Liver (tissue), 9 donors: ENCODE results near the gene KRT9. TPM values are rescaled to one million over a fixed set of nuclear protein-coding genes. Genes with fewer than 3 reads are reported as not detected.

Source experiments
- DNase-seq: peaks from one replicate; pipeline ENCODE4 v3.0.0-alpha.2; 2017; ENCODE audit warnings: low spot score
- H3K27ac ChIP-seq, 2 donors: one replicate each; pipeline ENCODE4 v1.7.0; 2013; ENCODE audit warnings: inconsistent platforms in 2 of 2, low read length in 2 of 2, control low read depth in 1 of 2, low read depth in 1 of 2, mild to moderate bottlenecking in 1 of 2
- H3K27me3 ChIP-seq, 4 donors: one replicate each; pipeline versions ENCODE4 v1.6.1 to v1.7.0; 2013; ENCODE audit warnings: low read length in 3 of 4, inconsistent platforms in 1 of 4, mild to moderate bottlenecking in 1 of 4, moderate library complexity in 1 of 4; ENCODE audit not compliant: control insufficient read depth in 4 of 4, insufficient read depth in 4 of 4
- H3K36me3 ChIP-seq, 4 donors: one replicate each; pipeline versions ENCODE4 v1.6.1 to v1.7.0; 2013; ENCODE audit warnings: low read length in 3 of 4, mild to moderate bottlenecking in 3 of 4, low read depth in 1 of 4, moderate library complexity in 1 of 4; ENCODE audit not compliant: control insufficient read depth in 4 of 4, insufficient read depth in 3 of 4
- H3K4me1 ChIP-seq, 4 donors: one replicate each; pipeline versions ENCODE4 v1.6.1 to v1.7.0; 2013; ENCODE audit warnings: low read length in 3 of 4, mild to moderate bottlenecking in 3 of 4, moderate library complexity in 1 of 4; ENCODE audit not compliant: control insufficient read depth in 4 of 4, insufficient read depth in 4 of 4
- H3K4me3 ChIP-seq, 3 donors: one replicate each; pipeline versions ENCODE4 v1.6.1 to v1.7.0; 2013; ENCODE audit warnings: low read length in 3 of 3, control low read depth in 1 of 3, low read depth in 1 of 3, mild to moderate bottlenecking in 1 of 3
- H3K9ac ChIP-seq, 2 donors: one replicate each; pipeline ENCODE4 v1.7.0; 2013; ENCODE audit warnings: low read length in 2 of 2, mild to moderate bottlenecking in 2 of 2, moderate library complexity in 2 of 2, control low read depth in 1 of 2, low read depth in 1 of 2
- H3K9me3 ChIP-seq, 4 donors: one replicate each; pipeline versions ENCODE4 v1.6.1 to v1.7.0; 2013; ENCODE audit warnings: low read length in 3 of 4; ENCODE audit not compliant: control insufficient read depth in 4 of 4
- ATF3 ChIP-seq: IDR thresholded peaks from 2 replicates; pipeline ENCODE4 v1.6.1; 2016; ENCODE audit warnings: antibody characterized with exemption
- CTCF ChIP-seq: fragments of 150-350 bp; IDR thresholded peaks from 2 replicates; pipeline ENCODE4 v1.5.1; 2017; ENCODE audit warnings: improper control_type of control experiment, low read depth, low read length; ENCODE audit not compliant: missing input control
- EGR1 ChIP-seq, 2 donors: IDR thresholded peaks; 2 replicates each; pipeline ENCODE4 v1.6.1; 2016 to 2018; ENCODE audit warnings: antibody characterized with exemption in 2 of 2, low read depth in 2 of 2
- FOXA1 ChIP-seq: IDR thresholded peaks from 2 replicates; pipeline ENCODE4 v1.6.1; 2016; ENCODE audit warnings: antibody characterized with exemption
- GABPA ChIP-seq, 2 donors: IDR thresholded peaks in 1 of 2; conservative IDR thresholded peaks in 1 of 2; 2 replicates each; pipeline ENCODE4 v1.6.1; 2016; ENCODE audit warnings: antibody characterized with exemption in 2 of 2, mild to moderate bottlenecking in 1 of 2, moderate library complexity in 1 of 2
- HNF4A ChIP-seq, 2 donors: conservative IDR thresholded peaks; 2 replicates each; pipeline ENCODE4 v1.6.1; 2016; ENCODE audit warnings: antibody characterized with exemption in 2 of 2, mild to moderate bottlenecking in 2 of 2
- JUND ChIP-seq, 2 donors: IDR thresholded peaks; 2 replicates each; pipeline ENCODE4 v1.6.1; 2016; ENCODE audit warnings: antibody characterized with exemption in 2 of 2
- RAD21 ChIP-seq, 2 donors: IDR thresholded peaks; 2 replicates each; pipeline ENCODE4 v1.6.1; 2016; ENCODE audit warnings: antibody characterized with exemption in 2 of 2, mild to moderate bottlenecking in 2 of 2
- RXRA ChIP-seq, 2 donors: IDR thresholded peaks; 2 replicates each; pipeline ENCODE4 v1.6.1; 2017 to 2018; ENCODE audit warnings: antibody characterized with exemption in 2 of 2, mild to moderate bottlenecking in 1 of 2
- SP1 ChIP-seq: IDR thresholded peaks from 2 replicates; pipeline ENCODE4 v1.6.1; 2018; ENCODE audit warnings: antibody characterized with exemption, mild to moderate bottlenecking
- TAF1 ChIP-seq: conservative IDR thresholded peaks from 2 replicates; pipeline ENCODE4 v1.6.1; 2016; ENCODE audit warnings: antibody characterized with exemption, mild to moderate bottlenecking
- WGBS: extraction: QIAGEN DNeasy Blood & Tissue Kit; methylation state at CpG from one replicate; pipeline ENCODE4 v1.1.7; 2013; 5-methylcytosine and 5-hydroxymethylcytosine counted together
- polyA plus RNA-seq, 2 donors: library from polyadenylated mRNA; stranded (reverse) in 1 of 2; unstranded in 1 of 2; fragments of 200-250 nt in 1 of 2; fragments of >200 nt in 1 of 2; fragmentation: Nextera tagmentation in 1 of 2; extraction: Ambion mirVana in 1 of 2; gene quantifications; one replicate each; pipeline versions ENCODE4 v1.2.1 to v1.2.3, GENCODE V29; 2013 to 2015
- total RNA-seq, 2 donors: library from RNA; depleted of rRNA; stranded (reverse); fragments of >200 nt; gene quantifications; one replicate each; pipeline ENCODE4 v1.2.3, GENCODE V29; 2014
- TF ChIP-seq, protein P1 (sequence below): IDR thresholded peaks from 2 replicates; pipeline ENCODE4 v1.6.1; 2016; ENCODE audit warnings: antibody characterized with exemption
- TF ChIP-seq, protein P2 (sequence below): IDR thresholded peaks from 2 replicates; pipeline ENCODE4 v1.6.1; 2016; ENCODE audit warnings: antibody characterized with exemption
- TF ChIP-seq, protein P3 (sequence below): IDR thresholded peaks from 2 replicates; pipeline ENCODE4 v1.6.1; 2016; ENCODE audit warnings: antibody characterized with exemption, mild to moderate bottlenecking
- donor health status: healthy.
- donor health status: healthy.
- donor health status: healthy.
- donor health status: healthy.
- donor health status: healthy.

The KRT9 gene
- total and polyA plus RNA-seq, 4 donors = not detected

GRCh38 chr17:41561554-41561953, 10.3 kb downstream of the KRT9 start:
- Histone ChIP-seq H3K4me1 (no peaks in the 10 kb centered on the region), H3K4me3 (no peak overlapping the region), H3K9ac (no peak overlapping the region), H3K27me3 (peaks cover 0 to 2% (median 1%) of the 10 kb centered on the region in 4 donors), H3K36me3 (no peaks in the 10 kb centered on the region), H3K27ac (no peak overlapping the region), H3K9me3 (no peaks in the 10 kb centered on the region)
- no peak for TF ChIP-seq ATF3
- TF ChIP-seq HNF4A (conservative IDR thresholded peaks at IDR 0.05) = no peak
- TF ChIP-seq, protein P1, sequence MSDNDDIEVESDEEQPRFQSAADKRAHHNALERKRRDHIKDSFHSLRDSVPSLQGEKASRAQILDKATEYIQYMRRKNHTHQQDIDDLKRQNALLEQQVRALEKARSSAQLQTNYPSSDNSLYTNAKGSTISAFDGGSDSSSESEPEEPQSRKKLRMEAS = no peak
- no peak for TF ChIP-seq FOXA1
- no peak for TF ChIP-seq TAF1
- no peak for TF ChIP-seq SP1
- no peak for TF ChIP-seq RAD21 (IDR thresholded peaks at IDR 0.05)
- TF ChIP-seq, protein P2, sequence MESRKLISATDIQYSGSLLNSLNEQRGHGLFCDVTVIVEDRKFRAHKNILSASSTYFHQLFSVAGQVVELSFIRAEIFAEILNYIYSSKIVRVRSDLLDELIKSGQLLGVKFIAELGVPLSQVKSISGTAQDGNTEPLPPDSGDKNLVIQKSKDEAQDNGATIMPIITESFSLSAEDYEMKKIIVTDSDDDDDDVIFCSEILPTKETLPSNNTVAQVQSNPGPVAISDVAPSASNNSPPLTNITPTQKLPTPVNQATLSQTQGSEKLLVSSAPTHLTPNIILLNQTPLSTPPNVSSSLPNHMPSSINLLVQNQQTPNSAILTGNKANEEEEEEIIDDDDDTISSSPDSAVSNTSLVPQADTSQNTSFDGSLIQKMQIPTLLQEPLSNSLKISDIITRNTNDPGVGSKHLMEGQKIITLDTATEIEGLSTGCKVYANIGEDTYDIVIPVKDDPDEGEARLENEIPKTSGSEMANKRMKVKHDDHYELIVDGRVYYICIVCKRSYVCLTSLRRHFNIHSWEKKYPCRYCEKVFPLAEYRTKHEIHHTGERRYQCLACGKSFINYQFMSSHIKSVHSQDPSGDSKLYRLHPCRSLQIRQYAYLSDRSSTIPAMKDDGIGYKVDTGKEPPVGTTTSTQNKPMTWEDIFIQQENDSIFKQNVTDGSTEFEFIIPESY = no peak
- no peak for TF ChIP-seq GABPA (IDR thresholded peaks at IDR 0.05 in 1 of 2, conservative IDR thresholded peaks at IDR 0.05 in 1 of 2)
- WGBS = 75% methylated on average over 6 of the region's 6 CpGs
- no peak for DNase-seq

DNA sequence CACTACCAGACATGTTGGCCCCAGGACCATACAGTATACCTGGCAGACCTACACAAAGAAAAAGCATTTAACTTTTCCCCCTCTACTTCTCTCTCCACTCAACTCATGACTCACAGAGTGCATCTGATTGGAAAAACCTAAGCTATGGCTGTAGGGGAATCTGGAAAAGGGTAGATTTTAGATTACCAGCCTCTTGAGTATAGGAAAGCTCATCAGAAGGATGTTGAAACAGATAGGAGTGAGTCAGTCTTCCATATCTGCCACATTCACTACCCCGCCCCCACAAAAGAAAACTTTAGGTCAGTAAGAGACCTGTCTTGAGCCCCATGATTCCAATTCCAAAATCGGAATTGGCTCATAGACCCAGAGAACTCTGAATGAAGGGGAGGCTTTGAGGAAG, 12.3 kb downstream of the KRT9 start:
- H3K27me3 ChIP-seq = peaks cover 0 to 2% (median under 1%) of the 10 kb centered on the region in 4 donors
- no peak for DNase-seq
- H3K27ac ChIP-seq = no peak overlapping the region
- 70% methylated on average over 2 of the region's 2 CpGs for WGBS
- TF ChIP-seq CTCF (no peak), TAF1 (no peak), SP1 (no peak), EGR1 (IDR thresholded peaks at IDR 0.05; ENCODE audit: low read depth in 2 of 2) (no peak), RAD21 (IDR thresholded peaks at IDR 0.05) (no peak), RXRA (IDR thresholded peaks at IDR 0.05) (no peak), JUND (IDR thresholded peaks at IDR 0.05) (no peak), GABPA (IDR thresholded peaks at IDR 0.05 in 1 of 2, conservative IDR thresholded peaks at IDR 0.05 in 1 of 2) (no peak)
- TF ChIP-seq, protein P3, sequence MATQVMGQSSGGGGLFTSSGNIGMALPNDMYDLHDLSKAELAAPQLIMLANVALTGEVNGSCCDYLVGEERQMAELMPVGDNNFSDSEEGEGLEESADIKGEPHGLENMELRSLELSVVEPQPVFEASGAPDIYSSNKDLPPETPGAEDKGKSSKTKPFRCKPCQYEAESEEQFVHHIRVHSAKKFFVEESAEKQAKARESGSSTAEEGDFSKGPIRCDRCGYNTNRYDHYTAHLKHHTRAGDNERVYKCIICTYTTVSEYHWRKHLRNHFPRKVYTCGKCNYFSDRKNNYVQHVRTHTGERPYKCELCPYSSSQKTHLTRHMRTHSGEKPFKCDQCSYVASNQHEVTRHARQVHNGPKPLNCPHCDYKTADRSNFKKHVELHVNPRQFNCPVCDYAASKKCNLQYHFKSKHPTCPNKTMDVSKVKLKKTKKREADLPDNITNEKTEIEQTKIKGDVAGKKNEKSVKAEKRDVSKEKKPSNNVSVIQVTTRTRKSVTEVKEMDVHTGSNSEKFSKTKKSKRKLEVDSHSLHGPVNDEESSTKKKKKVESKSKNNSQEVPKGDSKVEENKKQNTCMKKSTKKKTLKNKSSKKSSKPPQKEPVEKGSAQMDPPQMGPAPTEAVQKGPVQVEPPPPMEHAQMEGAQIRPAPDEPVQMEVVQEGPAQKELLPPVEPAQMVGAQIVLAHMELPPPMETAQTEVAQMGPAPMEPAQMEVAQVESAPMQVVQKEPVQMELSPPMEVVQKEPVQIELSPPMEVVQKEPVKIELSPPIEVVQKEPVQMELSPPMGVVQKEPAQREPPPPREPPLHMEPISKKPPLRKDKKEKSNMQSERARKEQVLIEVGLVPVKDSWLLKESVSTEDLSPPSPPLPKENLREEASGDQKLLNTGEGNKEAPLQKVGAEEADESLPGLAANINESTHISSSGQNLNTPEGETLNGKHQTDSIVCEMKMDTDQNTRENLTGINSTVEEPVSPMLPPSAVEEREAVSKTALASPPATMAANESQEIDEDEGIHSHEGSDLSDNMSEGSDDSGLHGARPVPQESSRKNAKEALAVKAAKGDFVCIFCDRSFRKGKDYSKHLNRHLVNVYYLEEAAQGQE = no peak
- H3K9me3 ChIP-seq = no peaks in the 10 kb centered on the region
- no peaks in the 10 kb centered on the region for H3K4me1 ChIP-seq
- no peak overlapping the region for H3K9ac ChIP-seq
- H3K36me3 ChIP-seq = no peaks in the 10 kb centered on the region
- H3K4me3 ChIP-seq = no peak overlapping the region
